Peyer's patch (tissue), 4 donors: ENCODE data around the gene ANKRD50. TPM values are rescaled to one million over a fixed set of nuclear protein-coding genes. Genes with fewer than 3 reads are reported as not detected.
A peak's percentile ranks its signal among the peaks of the same experiment; 100 is the strongest.

Experiments
- DNase-seq, 3 donors: peaks; one replicate each; pipeline ENCODE4 v3.0.0-alpha.2; 2017 to 2019
- H3K27ac ChIP-seq, 4 donors: fragments of 200-600 bp; sonication (generic); one replicate each; pipeline ENCODE4 v1.5.1; 2016 to 2019
- H3K27me3 ChIP-seq, 2 donors: fragments of 200-600 bp; sonication (generic); one replicate each; pipeline ENCODE4 v1.5.1; 2019
- H3K36me3 ChIP-seq, 3 donors: fragments of 200-600 bp; sonication (generic); one replicate each; pipeline ENCODE4 v1.5.1; 2016 to 2019
- H3K4me1 ChIP-seq, 4 donors: fragments of 200-600 bp; sonication (generic); one replicate each; pipeline ENCODE4 v1.5.1; 2016 to 2019
- H3K4me3 ChIP-seq, 4 donors: fragments of 200-600 bp; sonication (generic); 1 replicate in 3 of 4; 2 replicates in 1 of 4; pipeline ENCODE4 v1.5.1; 2016 to 2019; ENCODE audit warnings: mild to moderate bottlenecking in 1 of 4
- H3K9me3 ChIP-seq, 4 donors: fragments of 200-600 bp; sonication (generic); one replicate each; pipeline ENCODE4 v1.5.1; 2016 to 2019; ENCODE audit warnings: mild to moderate bottlenecking in 1 of 4
- POLR2A ChIP-seq, 2 donors: fragments of 450-650 bp; IDR thresholded peaks; one replicate each; pipeline ENCODE4 v1.5.1; 2017; ENCODE audit warnings: antibody characterized with exemption in 2 of 2, mild to moderate bottlenecking in 2 of 2, moderate library complexity in 2 of 2
- total RNA-seq, 4 donors: library from RNA; depleted of rRNA; stranded (reverse); fragments of >200 nt; gene quantifications; one replicate each; pipeline ENCODE4 v1.1.0, GENCODE V29; 2016
- TF ChIP-seq, protein P1 (sequence below), 6 experiments: fragments of 450-650 bp in 4 of 6; fragments of 200-600 bp in 2 of 6; sonication (generic) in 1 of 6; IDR thresholded peaks; one replicate each; pipeline ENCODE4 v1.5.1; 2017 to 2019; ENCODE audit warnings: antibody characterized with exemption in 6 of 6, mild to moderate bottlenecking in 3 of 6, moderate library complexity in 1 of 6

The ANKRD50 gene
- total RNA-seq, 4 donors from 2014 or later: 9.6 to 16.1 (median 12.3) TPM

GRCh38 chr4:124713185-124713592, 657 bp upstream of the ANKRD50 start:
- Histone ChIP-seq H3K27me3 (no peaks in the 10 kb centered on the region), H3K4me3 (peak overlapping the region; percentile 58 to 97 (median 72)), H3K4me1 (peaks cover 0 to 5% (median 0%) of the 10 kb centered on the region in 4 donors), H3K27ac (peak overlapping the region; percentile 79 to 96 (median 86)), H3K36me3 (no peaks in the 10 kb centered on the region), H3K9me3 (no peaks in the 10 kb centered on the region)
- DNase-seq: peak; percentile 22 to 65 (median 51)
- TF ChIP-seq, protein P1, sequence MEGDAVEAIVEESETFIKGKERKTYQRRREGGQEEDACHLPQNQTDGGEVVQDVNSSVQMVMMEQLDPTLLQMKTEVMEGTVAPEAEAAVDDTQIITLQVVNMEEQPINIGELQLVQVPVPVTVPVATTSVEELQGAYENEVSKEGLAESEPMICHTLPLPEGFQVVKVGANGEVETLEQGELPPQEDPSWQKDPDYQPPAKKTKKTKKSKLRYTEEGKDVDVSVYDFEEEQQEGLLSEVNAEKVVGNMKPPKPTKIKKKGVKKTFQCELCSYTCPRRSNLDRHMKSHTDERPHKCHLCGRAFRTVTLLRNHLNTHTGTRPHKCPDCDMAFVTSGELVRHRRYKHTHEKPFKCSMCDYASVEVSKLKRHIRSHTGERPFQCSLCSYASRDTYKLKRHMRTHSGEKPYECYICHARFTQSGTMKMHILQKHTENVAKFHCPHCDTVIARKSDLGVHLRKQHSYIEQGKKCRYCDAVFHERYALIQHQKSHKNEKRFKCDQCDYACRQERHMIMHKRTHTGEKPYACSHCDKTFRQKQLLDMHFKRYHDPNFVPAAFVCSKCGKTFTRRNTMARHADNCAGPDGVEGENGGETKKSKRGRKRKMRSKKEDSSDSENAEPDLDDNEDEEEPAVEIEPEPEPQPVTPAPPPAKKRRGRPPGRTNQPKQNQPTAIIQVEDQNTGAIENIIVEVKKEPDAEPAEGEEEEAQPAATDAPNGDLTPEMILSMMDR (IDR thresholded peaks at IDR 0.05): peak in 4 of 6 experiments; percentile 18 to 39 (median 34)
- peak in 1 of 2 donors; percentile 19 for TF ChIP-seq POLR2A (IDR thresholded peaks at IDR 0.05)

DNA sequence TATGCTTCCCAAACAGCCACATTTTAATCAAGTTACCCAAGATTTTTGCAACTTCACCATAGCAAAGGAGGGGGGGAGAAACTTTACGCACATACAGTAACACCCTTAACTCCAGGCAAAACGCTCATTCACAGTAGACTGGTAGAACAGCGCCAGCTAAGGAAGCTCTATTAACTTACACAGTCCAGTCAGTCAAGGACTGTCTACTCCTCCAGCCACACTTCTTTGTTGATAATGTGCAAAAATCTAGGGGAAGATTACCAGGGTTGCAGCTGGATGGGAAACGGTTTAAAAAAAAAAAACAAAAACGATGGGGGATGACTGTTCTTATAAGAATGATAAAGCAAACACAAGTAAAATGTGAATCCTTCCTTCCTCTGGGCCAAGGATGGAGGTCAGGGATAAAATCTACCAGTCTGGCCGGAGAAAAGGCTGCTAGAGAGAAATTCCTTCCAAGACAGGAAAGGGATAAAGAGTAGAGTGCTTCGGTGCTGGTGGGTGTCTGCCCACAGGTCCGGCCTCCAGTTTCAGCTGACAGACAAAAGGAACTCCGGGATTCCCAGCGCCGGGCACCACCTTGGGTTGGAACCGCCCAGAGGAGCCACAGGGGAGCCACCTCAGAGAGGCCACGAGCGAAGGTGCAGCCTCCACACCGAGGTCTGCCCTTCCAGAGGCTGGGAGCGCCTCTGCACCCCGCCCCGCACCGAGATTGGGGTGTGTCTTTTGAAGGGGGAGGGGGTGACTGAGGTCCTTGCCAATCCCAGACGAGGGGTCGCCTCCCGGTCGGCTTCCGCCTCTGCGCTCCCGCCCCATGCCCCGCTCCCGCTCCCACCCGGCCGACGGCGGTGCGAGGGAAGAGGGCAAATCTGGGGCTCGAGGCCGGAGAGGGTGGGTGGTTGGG, 811 bp downstream of the ANKRD50 start:
- H3K36me3 ChIP-seq: no peaks in the 10 kb centered on the region
- TF ChIP-seq POLR2A (IDR thresholded peaks at IDR 0.05): no peak
- TF ChIP-seq, protein P1 (IDR thresholded peaks at IDR 0.05): peak in 1 of 6 experiments; percentile 27

DNA sequence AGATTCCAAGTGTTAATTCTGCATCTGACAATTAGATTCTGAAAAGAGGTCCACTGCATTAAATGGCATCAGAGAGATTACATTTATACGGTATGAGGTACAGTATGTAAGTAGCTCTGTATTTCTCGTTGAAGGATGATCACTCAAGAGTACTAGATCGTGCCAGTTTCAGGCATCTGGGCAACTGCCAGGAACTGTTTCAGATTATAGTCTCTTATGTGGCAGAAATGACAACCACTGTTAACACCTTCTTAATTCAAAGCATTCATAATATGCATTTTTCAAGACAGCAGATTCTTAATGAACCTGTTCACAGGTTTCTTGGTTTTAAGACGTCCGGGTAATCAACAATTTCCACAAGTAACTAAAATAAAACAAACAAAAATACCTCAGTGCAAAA, 1.6 kb downstream of the ANKRD50 start:
- Histone ChIP-seq H3K27ac (peak overlapping the region in 1 of 4 donors; percentile 96), H3K36me3 (no peaks in the 10 kb centered on the region), H3K4me3 (peak overlapping the region in 3 of 4 donors; percentile 58 to 97 (median 86)), H3K9me3 (no peaks in the 10 kb centered on the region), H3K27me3 (no peaks in the 10 kb centered on the region), H3K4me1 (peaks cover 0 to 5% (median 0%) of the 10 kb centered on the region in 4 donors)
- no peak for DNase-seq
- TF ChIP-seq POLR2A (IDR thresholded peaks at IDR 0.05): no peak
- TF ChIP-seq, protein P1 (IDR thresholded peaks at IDR 0.05): no peak

More for the DNA sequence above, 811 bp downstream of the ANKRD50 start:
- peak in 2 of 3 donors; percentile 69 to 81 for DNase-seq
- Histone ChIP-seq H3K4me1 (peaks cover 0 to 5% (median 0%) of the 10 kb centered on the region in 4 donors), H3K4me3 (peak overlapping the region; percentile 58 to 97 (median 72)), H3K9me3 (no peaks in the 10 kb centered on the region), H3K27ac (peak overlapping the region; percentile 79 to 96 (median 86)), H3K27me3 (no peaks in the 10 kb centered on the region)

GRCh38 chr4:124710015-124710741, 2.4 kb downstream of the ANKRD50 start:
- H3K36me3 ChIP-seq: no peaks in the 10 kb centered on the region
- TF ChIP-seq, protein P1 (IDR thresholded peaks at IDR 0.05): no peak
- no peak for TF ChIP-seq POLR2A (IDR thresholded peaks at IDR 0.05)
- H3K27ac ChIP-seq: no peak overlapping the region
- no peak for DNase-seq
- H3K4me1 ChIP-seq: peaks cover 0 to 5% (median 0%) of the 10 kb centered on the region in 4 donors
- peak overlapping the region in 1 of 4 donors; percentile 97 for H3K4me3 ChIP-seq
- no peaks in the 10 kb centered on the region for H3K9me3 ChIP-seq
- no peaks in the 10 kb centered on the region for H3K27me3 ChIP-seq

DNA sequence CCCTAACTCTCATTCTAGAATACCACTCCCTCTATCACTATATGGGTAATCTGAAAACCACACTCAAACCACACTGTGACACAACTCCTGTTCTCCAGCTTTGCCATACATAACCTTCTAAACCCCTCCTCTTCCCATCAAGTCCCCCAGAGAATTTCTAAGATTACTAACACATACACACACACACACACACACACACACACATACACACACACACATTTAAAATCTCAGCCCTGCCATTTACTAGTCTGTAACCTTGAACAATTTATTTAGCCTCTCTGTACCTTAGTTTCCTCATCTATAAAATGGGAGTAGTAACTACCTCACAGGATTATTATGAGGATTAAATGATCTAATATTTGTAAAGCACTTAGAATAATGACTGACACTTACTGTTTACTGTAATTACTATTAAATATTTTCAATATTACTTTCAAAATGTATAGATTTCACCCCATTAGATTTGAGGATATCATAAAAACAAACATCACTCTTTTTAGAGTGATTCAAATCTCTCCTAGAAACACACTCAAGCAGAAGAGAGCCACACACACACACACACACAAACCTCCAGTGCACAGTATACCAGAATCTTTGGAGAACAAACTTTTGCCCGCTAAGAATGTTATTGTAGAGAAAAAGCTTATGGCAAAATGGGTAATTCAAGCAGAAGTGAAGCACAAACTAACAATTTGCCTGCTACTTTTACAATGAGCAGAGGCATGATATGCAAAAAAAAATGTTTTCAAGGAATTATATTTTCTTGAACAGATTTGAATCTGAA, 3.8 kb downstream of the ANKRD50 start:
- no peaks in the 10 kb centered on the region for H3K9me3 ChIP-seq
- no peaks in the 10 kb centered on the region for H3K27me3 ChIP-seq
- peaks cover 0 to 5% (median 0%) of the 10 kb centered on the region in 4 donors for H3K4me1 ChIP-seq
- no peak overlapping the region for H3K4me3 ChIP-seq
- no peak for DNase-seq
- TF ChIP-seq POLR2A (IDR thresholded peaks at IDR 0.05): no peak
- TF ChIP-seq, protein P1 (IDR thresholded peaks at IDR 0.05): no peak
- no peak overlapping the region for H3K27ac ChIP-seq
- H3K36me3 ChIP-seq: no peaks in the 10 kb centered on the region
